HCT116 (cell line): ENCODE data around the gene TNFAIP3. TPM values are rescaled to one million over a fixed set of nuclear protein-coding genes. Genes with fewer than 3 reads are reported as not detected.

Experiments
- total RNA-seq: library from RNA; stranded (reverse); gene quantifications from one replicate; pipeline ENCODE4 v1.2.1, GENCODE V29; 2021; ENCODE audit not compliant: unreplicated experiment

The TNFAIP3 gene
- total RNA-seq, 1 experiment from 2014 or later, result 4.4 TPM

Other genes with a start within 250 kb of the TNFAIP3 start
- 85.9 TPM for gene PERP, start 240.2 kb downstream of the TNFAIP3 start, total RNA-seq